ENCODE results near the gene RENBP.

DNA sequence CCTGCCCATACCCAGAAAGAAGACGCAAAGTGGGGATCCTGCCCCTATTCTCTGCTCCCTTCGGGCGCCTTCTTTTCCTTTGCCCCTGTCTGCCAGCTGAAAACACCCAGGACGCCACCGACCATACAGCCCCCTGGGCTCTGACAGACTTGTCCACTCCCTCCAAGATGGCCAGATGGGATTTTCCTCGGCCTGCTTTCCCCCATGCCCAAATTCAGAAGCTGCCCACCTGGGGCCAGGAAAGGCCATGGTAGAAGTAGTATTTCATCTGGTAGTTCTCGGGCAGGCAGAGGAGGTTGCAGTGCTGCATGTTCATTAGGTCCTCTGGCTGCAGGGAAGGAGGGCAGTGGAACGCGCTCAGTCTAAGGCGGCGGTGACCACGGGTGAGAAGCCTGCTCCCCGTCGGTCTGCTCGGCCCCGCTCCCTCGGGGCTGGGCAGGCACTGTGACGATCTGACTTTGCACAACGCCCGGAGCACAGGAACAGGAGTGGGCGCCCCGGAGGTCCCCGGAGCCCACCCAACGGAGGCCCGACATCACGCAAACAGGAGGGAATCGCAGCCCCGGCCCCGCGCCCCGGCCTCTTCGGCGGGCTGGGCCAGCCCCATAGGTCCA is 10.2 kb downstream of the RENBP start:
- TF ChIP-seq, protein P1, sequence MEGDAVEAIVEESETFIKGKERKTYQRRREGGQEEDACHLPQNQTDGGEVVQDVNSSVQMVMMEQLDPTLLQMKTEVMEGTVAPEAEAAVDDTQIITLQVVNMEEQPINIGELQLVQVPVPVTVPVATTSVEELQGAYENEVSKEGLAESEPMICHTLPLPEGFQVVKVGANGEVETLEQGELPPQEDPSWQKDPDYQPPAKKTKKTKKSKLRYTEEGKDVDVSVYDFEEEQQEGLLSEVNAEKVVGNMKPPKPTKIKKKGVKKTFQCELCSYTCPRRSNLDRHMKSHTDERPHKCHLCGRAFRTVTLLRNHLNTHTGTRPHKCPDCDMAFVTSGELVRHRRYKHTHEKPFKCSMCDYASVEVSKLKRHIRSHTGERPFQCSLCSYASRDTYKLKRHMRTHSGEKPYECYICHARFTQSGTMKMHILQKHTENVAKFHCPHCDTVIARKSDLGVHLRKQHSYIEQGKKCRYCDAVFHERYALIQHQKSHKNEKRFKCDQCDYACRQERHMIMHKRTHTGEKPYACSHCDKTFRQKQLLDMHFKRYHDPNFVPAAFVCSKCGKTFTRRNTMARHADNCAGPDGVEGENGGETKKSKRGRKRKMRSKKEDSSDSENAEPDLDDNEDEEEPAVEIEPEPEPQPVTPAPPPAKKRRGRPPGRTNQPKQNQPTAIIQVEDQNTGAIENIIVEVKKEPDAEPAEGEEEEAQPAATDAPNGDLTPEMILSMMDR (IDR thresholded peaks at IDR 0.05; ENCODE audit: low read length): no peak
- TF ChIP-seq EZH2 (optimal IDR thresholded peaks at IDR 0.05; ENCODE audit: low read depth, low read length) (no peak), EZH2phosphoT487 (IDR thresholded peaks at IDR 0.05; ENCODE audit: low read length) (no peak)

All from MM.1S (cell line).